Measurements from ENCODE around the gene RUNX1. TPM values are rescaled to one million over a fixed set of nuclear protein-coding genes. Genes with fewer than 3 reads are reported as not detected.

The RUNX1 gene
- total RNA-seq, 1 donor from 2014 or later, result 0.47 TPM

- no peaks in the 10 kb centered on the region for H3K4me1 Mint-ChIP-seq (ENCODE audit: low read depth, unreplicated experiment)
- H3K27me3 Mint-ChIP-seq (ENCODE audit: unreplicated experiment), result no peaks in the 10 kb centered on the region
- no peak overlapping the region for H3K27ac Mint-ChIP-seq (ENCODE audit: unreplicated experiment)
- no peak for DNase-seq
- no peak for TF ChIP-seq CTCF (IDR thresholded peaks at IDR 0.05; ENCODE audit: partially characterized antibody, unreplicated experiment)
- H3K9me3 Mint-ChIP-seq (ENCODE audit: unreplicated experiment), result no peaks in the 10 kb centered on the region
- peaks cover 5% of the 10 kb centered on the region for H3K36me3 Mint-ChIP-seq (ENCODE audit: unreplicated experiment)
- H3K4me3 Mint-ChIP-seq (ENCODE audit: unreplicated experiment), result no peak overlapping the region
Observed at GRCh38 chr21:34822942-34823341, 226.2 kb downstream of the RUNX1 start.

- Mint-ChIP-seq H3K4me3 (ENCODE audit: unreplicated experiment) (no peak overlapping the region), H3K4me1 (ENCODE audit: low read depth, unreplicated experiment) (no peaks in the 10 kb centered on the region), H3K36me3 (ENCODE audit: unreplicated experiment) (peaks cover 5% of the 10 kb centered on the region), H3K9me3 (ENCODE audit: unreplicated experiment) (no peaks in the 10 kb centered on the region), H3K27me3 (ENCODE audit: unreplicated experiment) (no peaks in the 10 kb centered on the region), H3K27ac (ENCODE audit: unreplicated experiment) (no peak overlapping the region)
- no peak for DNase-seq
- no peak for TF ChIP-seq CTCF (IDR thresholded peaks at IDR 0.05; ENCODE audit: partially characterized antibody, unreplicated experiment)
Observed at GRCh38 chr21:34822168-34822567, 226.9 kb downstream of the RUNX1 start.

GRCh38 chr21:34821717-34822116 is 227.4 kb downstream of the RUNX1 start:
- no peak overlapping the region for H3K27ac Mint-ChIP-seq (ENCODE audit: unreplicated experiment)
- H3K4me1 Mint-ChIP-seq (ENCODE audit: low read depth, unreplicated experiment), result no peaks in the 10 kb centered on the region
- DNase-seq, result no peak
- TF ChIP-seq CTCF (IDR thresholded peaks at IDR 0.05; ENCODE audit: partially characterized antibody, unreplicated experiment), result no peak
- H3K9me3 Mint-ChIP-seq (ENCODE audit: unreplicated experiment), result no peaks in the 10 kb centered on the region
- H3K4me3 Mint-ChIP-seq (ENCODE audit: unreplicated experiment), result no peak overlapping the region
- H3K36me3 Mint-ChIP-seq (ENCODE audit: unreplicated experiment), result peaks cover under 1% of the 10 kb centered on the region
- no peaks in the 10 kb centered on the region for H3K27me3 Mint-ChIP-seq (ENCODE audit: unreplicated experiment)

GRCh38 chr21:34820051-34820450 is 229.1 kb downstream of the RUNX1 start:
- DNase-seq, result no peak

More at GRCh38 chr21:34820051-34820450, 229.1 kb downstream of the RUNX1 start:
- TF ChIP-seq CTCF (IDR thresholded peaks at IDR 0.05; ENCODE audit: partially characterized antibody, unreplicated experiment), result no peak
- H3K27ac Mint-ChIP-seq (ENCODE audit: unreplicated experiment), result no peak overlapping the region
- H3K4me3 Mint-ChIP-seq (ENCODE audit: unreplicated experiment), result no peak overlapping the region
- H3K9me3 Mint-ChIP-seq (ENCODE audit: unreplicated experiment), result peaks cover 2% of the 10 kb centered on the region
- no peaks in the 10 kb centered on the region for H3K4me1 Mint-ChIP-seq (ENCODE audit: low read depth, unreplicated experiment)
- peaks cover 1% of the 10 kb centered on the region for H3K27me3 Mint-ChIP-seq (ENCODE audit: unreplicated experiment)
- H3K36me3 Mint-ChIP-seq (ENCODE audit: unreplicated experiment), result no peaks in the 10 kb centered on the region

Measured in glutamatergic neuron (in vitro differentiated cells).